Vagina (tissue), 2 donors: ENCODE measurements around the gene DNASE1L2.

ENCODE experiments used
- POLR2A ChIP-seq, 2 donors: fragments of 450-650 bp; IDR thresholded peaks; one replicate each; pipeline ENCODE4 v1.6.1; 2017; ENCODE audit warnings: antibody characterized with exemption in 2 of 2, mild to moderate bottlenecking in 2 of 2, moderate library complexity in 2 of 2
- POLR2AphosphoS5 ChIP-seq, 2 donors: sonication (generic); formaldehyde crosslinking; IDR thresholded peaks; one replicate each; pipeline ENCODE4 v1.9.0; 2017; ENCODE audit warnings: antibody characterized with exemption in 2 of 2, mild to moderate bottlenecking in 2 of 2, low read depth in 1 of 2; ENCODE audit not compliant: insufficient read depth in 1 of 2
- TF ChIP-seq, protein P1 (sequence below), 3 experiments: fragments of 450-650 bp in 2 of 3; fragments of 200-600 bp in 1 of 3; sonication (generic) in 1 of 3; IDR thresholded peaks; one replicate each; pipeline ENCODE4 v1.5.1; 2017 to 2019; ENCODE audit warnings: antibody characterized with exemption in 3 of 3, mild to moderate bottlenecking in 2 of 3, moderate library complexity in 2 of 3

DNA sequence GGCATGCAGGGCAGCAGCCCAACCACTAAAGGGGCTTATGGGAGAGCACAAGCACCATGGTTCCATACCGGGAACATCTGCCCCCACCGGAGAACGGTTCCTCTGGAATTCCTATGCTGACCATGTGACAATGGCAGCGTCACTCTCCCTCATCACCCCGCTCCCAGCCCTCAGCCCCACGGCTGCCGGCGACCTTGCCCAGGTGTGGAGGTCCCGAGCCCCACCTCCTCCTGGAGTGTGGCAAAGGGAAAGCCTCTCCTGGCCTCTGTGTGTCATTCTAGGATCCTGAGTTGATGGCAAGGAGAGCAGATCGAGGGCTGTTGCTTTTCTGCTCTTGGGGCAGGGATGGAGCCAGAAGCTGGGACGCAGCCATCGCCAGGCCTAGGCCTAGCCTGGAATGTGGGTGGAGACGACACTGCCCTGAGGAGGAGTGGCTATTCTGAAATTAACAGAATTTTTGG lies 49.5 kb downstream of the DNASE1L2 start:
- TF ChIP-seq POLR2A (IDR thresholded peaks at IDR 0.05) = no peak
- TF ChIP-seq, protein P1, sequence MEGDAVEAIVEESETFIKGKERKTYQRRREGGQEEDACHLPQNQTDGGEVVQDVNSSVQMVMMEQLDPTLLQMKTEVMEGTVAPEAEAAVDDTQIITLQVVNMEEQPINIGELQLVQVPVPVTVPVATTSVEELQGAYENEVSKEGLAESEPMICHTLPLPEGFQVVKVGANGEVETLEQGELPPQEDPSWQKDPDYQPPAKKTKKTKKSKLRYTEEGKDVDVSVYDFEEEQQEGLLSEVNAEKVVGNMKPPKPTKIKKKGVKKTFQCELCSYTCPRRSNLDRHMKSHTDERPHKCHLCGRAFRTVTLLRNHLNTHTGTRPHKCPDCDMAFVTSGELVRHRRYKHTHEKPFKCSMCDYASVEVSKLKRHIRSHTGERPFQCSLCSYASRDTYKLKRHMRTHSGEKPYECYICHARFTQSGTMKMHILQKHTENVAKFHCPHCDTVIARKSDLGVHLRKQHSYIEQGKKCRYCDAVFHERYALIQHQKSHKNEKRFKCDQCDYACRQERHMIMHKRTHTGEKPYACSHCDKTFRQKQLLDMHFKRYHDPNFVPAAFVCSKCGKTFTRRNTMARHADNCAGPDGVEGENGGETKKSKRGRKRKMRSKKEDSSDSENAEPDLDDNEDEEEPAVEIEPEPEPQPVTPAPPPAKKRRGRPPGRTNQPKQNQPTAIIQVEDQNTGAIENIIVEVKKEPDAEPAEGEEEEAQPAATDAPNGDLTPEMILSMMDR (IDR thresholded peaks at IDR 0.05) = no peak
- no peak for TF ChIP-seq POLR2AphosphoS5 (IDR thresholded peaks at IDR 0.05; ENCODE audit: insufficient read depth in 1 of 2, low read depth in 1 of 2)
